HG03378 (cell line): Measurements from ENCODE around the gene ENDOD1.
A peak's percentile ranks its signal among the peaks of the same experiment; 100 is the strongest.
"Not testable (repeated sequence)": the region's sequence is repeated elsewhere in the genome, so short reads cannot be mapped to it uniquely, and the experiment has no call there.

Experiments
- ATAC-seq: cut with Tn5 transposase; IDR thresholded peaks from one replicate; pipeline ENCODE4 v1.9.1; 2021; ENCODE audit warnings: mild to moderate bottlenecking, moderate library complexity; ENCODE audit not compliant: unreplicated experiment

ENDOD1 gene, protein sequence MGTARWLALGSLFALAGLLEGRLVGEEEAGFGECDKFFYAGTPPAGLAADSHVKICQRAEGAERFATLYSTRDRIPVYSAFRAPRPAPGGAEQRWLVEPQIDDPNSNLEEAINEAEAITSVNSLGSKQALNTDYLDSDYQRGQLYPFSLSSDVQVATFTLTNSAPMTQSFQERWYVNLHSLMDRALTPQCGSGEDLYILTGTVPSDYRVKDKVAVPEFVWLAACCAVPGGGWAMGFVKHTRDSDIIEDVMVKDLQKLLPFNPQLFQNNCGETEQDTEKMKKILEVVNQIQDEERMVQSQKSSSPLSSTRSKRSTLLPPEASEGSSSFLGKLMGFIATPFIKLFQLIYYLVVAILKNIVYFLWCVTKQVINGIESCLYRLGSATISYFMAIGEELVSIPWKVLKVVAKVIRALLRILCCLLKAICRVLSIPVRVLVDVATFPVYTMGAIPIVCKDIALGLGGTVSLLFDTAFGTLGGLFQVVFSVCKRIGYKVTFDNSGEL

DNA sequence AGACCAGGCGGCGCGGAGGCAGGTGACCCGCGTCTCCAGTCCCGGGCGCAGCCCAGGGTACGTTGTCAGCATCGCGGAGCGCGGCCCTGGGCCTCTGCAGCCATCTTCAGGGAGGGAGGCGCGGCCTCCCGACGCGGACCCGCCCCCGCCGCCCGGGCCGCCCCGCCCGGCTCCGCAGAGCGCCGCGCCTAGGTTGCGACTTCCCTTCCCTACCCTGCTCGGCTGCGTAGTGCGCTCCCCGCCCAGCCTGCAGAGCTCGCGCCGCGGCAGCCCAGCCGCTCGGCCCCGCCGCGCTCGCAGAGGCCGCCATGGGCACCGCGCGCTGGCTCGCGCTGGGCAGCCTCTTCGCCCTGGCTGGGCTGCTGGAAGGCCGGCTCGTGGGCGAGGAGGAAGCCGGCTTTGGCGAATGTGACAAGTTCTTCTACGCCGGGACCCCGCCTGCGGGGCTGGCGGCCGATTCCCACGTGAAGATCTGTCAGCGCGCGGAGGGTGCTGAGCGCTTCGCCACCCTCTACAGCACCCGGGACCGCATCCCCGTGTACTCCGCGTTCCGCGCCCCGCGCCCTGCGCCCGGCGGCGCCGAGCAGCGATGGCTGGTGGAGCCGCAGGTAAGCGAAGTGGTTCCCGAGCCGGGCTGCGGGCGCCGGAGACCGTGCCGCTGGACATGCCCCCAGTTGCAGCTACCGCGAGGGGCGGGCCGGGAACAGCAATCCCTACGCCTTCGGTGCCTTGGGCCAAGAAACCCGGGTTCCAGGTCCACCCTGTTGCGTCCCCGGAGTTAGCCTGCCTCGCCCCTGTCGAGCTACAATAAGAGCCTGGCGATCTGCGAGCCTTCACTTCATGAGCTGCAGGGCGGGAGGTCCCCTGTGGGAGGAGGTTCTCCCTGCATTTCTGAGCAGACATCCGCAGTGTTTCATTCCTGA lies at the start of gene ENDOD1:
TSS of gene ENDOD1 (plus strand) at position 227 of the 923 bp plus-strand sequence. CDS start at position 309, 82 bp downstream.
- peak; percentile 75 for ATAC-seq

GRCh38 chr11:95042239-95042638 lies 47.4 kb upstream of the ENDOD1 start:
- ATAC-seq, result no peak

DNA sequence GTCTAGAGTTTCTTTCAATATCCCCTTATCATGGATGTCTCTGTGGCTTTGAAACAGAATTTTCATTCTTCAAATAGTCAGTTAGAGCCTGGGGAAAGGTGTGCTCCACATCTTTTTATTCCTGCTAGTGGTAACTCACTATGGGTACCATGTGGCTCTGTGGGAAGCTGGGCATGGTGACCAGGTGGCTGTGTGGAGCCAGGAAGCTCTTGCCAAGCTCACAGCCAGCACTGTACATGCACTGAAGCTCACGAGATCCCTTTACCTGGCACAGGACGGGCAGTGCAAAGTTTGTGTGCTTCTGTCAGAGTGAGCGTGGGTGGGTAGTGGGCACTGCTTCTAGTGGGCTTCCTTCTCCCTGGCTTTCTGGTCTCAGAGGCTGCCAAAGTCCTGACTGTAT lies 46.7 kb upstream of the ENDOD1 start:
- no peak for ATAC-seq

- no peak for ATAC-seq
These were observed 45.6 kb upstream of the ENDOD1 start for GRCh38 chr11:95044010-95044409.

DNA sequence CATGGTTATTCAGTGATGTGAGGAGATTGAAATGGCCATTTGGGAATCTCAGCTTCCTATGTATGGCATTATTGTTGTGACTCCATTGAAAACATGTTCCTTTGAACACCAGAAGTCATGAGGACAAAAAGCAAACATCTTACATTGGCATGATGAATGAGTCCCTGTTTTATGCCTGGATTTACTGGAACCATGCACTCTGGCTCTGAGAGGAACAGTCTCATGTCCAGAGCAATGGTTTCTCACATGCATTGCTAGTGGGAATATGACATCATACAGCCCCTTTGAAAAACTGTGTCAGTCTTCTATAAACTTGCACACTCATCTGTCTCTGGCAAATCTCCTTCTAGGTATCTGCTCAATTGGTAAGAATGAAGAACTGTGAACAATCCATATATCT lies 43.8 kb upstream of the ENDOD1 start:
- no peak for ATAC-seq

GRCh38 chr11:95049122-95049521 lies 40.5 kb upstream of the ENDOD1 start, which contains the start of gene KDM4F:
KDM4F (plus strand) TSS chr11:95049422.
- ATAC-seq, result not testable (repeated sequence)

GRCh38 chr11:95050595-95051202 lies 38.9 kb upstream of the ENDOD1 start:
- ATAC-seq, result no peak

- no peak for ATAC-seq
These were observed 35.3 kb upstream of the ENDOD1 start for GRCh38 chr11:95054356-95054755.

GRCh38 chr11:95055283-95055897 lies 34.3 kb upstream of the ENDOD1 start:
- peak; percentile 99 for ATAC-seq

DNA sequence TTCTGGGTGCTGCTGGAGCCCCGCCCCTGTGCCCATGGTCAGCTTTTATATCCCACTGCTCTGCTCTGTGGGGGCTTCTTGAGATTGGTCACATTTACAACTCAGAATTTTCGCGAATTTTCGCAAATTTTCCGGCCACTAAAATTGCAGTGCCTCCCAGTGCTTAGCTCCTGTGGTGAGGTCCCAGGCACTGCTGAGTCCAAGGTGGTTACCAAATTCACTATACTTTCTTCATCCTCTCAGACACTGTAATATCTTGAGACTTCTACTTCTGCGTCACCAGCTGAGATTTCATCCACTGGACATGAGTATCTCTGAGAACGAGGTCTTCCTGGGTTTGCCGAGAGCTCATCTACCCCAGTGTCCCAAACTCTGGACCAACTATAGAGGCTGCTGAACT lies 31.7 kb upstream of the ENDOD1 start:
- ATAC-seq, result no peak

DNA sequence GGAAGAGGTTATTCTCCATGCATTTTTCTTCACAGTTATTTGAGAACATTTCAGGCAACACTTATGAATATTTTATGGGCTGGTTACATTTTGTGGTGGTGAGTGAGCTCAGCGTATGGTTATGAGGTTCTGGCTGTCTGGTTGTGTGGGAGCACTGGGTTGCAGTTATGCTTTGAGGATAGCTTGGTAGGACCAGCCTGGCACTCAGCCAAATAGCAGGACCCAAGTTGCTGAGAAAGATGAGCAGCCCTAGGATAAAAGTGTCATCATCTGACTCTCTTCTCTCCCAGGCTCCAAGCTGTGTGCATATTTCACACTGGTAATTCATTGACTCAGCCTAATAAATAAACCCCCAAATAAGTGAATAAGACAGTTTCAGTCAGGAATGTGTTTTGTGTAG lies 31.0 kb upstream of the ENDOD1 start:
- ATAC-seq, result no peak

GRCh38 chr11:95059046-95059445 lies 30.6 kb upstream of the ENDOD1 start:
- no peak for ATAC-seq

DNA sequence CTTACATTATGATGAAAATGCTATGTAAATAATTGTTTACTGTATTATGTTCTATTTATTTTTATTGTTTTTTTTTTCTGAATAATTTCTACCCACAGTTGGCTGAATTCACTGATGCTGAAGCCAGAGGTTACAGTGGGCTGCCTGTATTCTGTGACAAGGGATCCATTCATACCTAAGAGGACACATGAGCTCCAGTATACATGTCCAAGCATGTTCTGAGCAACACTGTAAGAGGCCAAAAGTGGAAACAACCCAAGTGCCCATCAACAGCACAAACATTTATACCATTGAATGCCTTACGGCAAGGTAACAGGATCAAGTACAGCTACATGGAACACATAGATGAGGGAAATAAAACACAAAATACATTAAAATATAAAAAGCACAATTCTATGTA lies 24.3 kb upstream of the ENDOD1 start:
- no peak for ATAC-seq

DNA sequence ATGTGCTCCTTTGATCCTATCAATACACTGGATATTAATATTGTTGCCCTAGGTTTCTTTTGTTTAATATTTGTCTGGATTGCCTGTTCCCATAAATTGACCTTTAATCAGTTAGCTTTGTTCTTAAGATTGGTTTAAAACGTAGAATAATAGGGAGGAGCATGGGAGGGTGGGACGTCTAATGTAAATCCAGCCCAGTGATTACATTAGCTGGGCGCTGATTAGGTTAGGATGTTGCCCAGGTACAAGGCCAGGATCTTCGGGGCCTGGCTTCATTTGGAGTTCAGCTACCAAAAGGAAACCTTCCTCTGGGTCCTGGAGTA lies 23.0 kb upstream of the ENDOD1 start, which contains the start of gene SRSF8:
TSS of gene SRSF8 (plus strand) at position 204 of the 323 bp plus-strand sequence. CDS start 308 bp downstream, outside the sequence.
- peak; percentile 37 for ATAC-seq

GRCh38 chr11:95067039-95067840 lies 22.4 kb upstream of the ENDOD1 start:
- peak; percentile 43 for ATAC-seq

- no peak for ATAC-seq
These were observed 21.8 kb upstream of the ENDOD1 start for GRCh38 chr11:95067841-95068219.

- ATAC-seq, result peak; percentile 81
These were observed 21.1 kb upstream of the ENDOD1 start for GRCh38 chr11:95068549-95068948.

DNA sequence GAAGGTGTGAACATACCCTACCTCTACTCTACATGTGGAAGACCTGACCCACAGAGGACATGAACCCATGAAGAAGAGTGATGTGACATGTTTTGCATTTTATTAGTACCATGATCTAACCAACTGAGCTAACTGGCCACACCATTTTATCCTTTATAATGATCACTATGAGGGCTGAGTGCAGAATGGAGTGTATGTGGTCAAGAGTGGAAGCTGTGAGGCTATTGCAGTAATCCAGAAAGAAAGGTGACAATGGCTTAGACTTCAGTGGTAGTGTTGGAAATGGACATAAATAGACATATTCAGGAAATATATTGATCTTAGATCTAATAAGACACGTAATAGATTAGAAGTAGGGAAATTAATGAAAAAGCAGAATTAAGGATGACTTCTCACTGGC lies 19.2 kb upstream of the ENDOD1 start:
- no peak for ATAC-seq

DNA sequence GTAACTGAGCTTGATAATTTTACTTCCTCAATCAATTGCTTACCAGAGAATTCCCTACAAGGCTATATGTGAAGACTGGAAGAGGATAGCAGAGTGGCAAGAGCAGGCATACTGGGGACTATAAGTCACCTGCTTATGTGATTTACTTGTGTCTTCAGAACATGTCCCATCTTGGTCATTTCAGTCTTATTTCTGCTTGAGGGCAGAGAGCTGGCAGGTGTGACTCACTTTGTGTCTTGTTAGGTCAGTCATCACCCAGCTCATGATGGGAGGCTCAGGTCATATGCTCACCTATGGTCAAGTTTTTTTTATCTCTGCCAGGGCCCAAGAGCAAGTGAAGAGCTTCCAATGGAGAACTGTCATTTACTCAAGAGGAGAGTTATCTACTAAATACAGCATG lies 16.7 kb upstream of the ENDOD1 start:
- no peak for ATAC-seq
